HG02763 (cell line): Measurements from ENCODE around the gene RHBG.
"Not testable (repeated sequence)": the region's sequence is repeated elsewhere in the genome, so short reads cannot be mapped to it uniquely, and the experiment has no call there.

Experiments used
- ATAC-seq: cut with Tn5 transposase; IDR thresholded peaks from one replicate; pipeline ENCODE4 v1.9.1; 2021; ENCODE audit warnings: mild to moderate bottlenecking, moderate library complexity; ENCODE audit not compliant: unreplicated experiment

RHBG gene, protein sequence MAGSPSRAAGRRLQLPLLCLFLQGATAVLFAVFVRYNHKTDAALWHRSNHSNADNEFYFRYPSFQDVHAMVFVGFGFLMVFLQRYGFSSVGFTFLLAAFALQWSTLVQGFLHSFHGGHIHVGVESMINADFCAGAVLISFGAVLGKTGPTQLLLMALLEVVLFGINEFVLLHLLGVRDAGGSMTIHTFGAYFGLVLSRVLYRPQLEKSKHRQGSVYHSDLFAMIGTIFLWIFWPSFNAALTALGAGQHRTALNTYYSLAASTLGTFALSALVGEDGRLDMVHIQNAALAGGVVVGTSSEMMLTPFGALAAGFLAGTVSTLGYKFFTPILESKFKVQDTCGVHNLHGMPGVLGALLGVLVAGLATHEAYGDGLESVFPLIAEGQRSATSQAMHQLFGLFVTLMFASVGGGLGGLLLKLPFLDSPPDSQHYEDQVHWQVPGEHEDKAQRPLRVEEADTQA

DNA sequence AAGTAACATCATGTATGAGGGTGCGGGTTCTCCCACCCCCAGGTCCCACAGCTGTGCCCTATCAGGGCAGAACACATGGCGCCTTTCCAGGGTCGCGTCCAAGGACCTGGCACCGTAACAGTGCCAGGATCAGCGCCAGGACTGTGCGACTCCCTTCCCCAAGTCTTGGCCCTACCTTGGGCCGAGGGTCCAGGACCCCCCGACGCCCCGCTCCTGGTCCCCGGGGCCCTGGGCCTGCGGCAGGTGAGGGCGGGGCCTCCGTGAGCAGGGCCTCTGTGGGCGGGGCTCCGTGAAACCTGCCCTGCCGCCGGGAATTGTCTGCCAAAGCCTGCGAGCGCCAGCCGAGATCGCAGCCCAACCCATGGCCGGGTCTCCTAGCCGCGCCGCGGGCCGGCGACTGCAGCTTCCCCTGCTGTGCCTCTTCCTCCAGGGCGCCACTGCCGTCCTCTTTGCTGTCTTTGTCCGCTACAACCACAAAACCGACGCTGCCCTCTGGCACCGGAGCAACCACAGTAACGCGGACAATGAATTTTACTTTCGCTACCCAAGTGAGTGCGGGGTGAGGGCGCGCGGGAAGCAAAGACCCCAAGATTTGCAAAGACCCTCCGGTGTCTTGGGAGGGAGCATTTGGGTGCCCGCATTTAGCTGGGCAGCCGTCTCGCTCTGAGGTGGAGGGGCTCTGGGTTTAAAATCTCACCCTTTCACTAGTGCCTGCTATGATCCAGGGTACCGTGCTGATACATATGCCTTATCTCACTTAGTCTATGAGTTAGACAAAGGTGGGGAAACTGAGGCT lies at the start of gene RHBG:
TSS of gene RHBG (plus strand) at position 323 of the 796 bp plus-strand sequence. CDS start at position 362, 39 bp downstream.
- no peak for ATAC-seq

DNA sequence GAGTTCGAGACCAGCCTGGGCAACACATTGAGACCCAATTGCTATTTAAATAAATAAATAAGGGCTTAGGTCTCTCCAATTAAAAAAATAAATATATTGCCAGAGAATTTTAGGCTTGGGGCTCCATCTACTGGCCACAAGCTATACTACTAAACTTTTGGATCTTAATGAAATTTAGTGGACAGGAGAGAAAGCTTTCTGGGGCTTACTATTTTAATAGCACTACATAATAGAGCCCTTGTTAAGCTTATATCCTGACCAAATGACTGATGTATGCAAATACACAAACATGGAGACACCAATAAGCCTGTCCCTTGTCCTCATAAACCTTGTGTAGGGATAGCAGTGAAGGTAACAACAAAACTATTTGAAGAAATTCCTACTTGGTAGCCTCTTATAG lies 49.3 kb upstream of the RHBG start:
- no peak for ATAC-seq

DNA sequence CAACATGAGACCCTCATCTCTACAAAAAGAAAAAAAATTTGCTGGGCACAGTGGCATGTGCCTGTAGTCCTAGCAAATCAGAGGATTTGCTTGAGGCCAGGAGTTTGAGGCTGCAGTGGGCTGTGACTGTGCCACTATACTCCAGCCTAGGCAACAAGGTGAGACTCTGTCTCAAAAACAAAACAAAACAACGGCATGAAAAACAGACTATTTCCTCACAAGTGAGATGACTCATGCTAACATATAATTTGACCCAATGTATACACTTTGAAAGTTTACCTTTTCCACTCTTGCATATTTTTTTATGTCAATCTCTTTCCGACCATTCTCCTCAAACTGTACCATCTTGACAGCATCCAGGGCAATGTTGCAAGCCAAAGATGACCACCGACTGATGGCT lies 48.5 kb upstream of the RHBG start:
- no peak for ATAC-seq

DNA sequence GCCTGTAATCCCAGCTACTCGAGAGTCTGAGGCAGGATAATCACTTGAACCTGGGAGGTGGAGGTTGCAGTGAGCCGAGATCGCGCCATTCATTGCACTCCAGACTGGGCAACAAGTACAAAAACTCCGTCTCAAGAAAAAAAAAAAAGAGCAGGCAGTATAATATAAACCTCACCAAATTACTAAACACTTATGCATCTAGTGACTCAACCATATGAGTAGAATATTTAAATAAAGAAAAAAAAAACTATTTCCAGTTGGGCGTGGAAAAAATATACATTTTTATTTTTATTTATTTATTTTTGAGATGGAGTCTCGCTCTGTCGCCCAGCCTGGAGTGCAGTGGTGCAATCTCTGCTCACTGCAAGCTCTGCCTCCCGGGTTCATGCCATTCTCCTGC lies 45.8 kb upstream of the RHBG start:
- not testable (repeated sequence) for ATAC-seq

DNA sequence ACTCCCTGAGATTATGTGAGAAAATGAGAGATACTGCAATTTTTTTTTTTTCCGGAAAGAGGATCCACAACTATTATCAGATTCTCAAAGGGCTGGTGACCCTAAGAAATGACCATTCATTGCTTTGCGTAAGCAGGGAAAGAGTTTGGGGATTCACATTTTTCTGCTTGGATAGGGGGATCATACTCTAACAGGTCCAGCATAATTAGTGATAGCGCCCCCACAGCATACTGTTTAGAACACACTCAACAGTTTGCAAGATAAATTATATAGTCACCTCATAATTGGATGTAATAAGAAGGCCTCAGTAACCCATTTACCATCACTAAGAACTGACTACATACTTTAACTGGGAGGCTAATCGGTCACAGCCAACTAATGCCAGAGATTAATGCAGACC lies 32.8 kb upstream of the RHBG start:
- ATAC-seq: no peak

DNA sequence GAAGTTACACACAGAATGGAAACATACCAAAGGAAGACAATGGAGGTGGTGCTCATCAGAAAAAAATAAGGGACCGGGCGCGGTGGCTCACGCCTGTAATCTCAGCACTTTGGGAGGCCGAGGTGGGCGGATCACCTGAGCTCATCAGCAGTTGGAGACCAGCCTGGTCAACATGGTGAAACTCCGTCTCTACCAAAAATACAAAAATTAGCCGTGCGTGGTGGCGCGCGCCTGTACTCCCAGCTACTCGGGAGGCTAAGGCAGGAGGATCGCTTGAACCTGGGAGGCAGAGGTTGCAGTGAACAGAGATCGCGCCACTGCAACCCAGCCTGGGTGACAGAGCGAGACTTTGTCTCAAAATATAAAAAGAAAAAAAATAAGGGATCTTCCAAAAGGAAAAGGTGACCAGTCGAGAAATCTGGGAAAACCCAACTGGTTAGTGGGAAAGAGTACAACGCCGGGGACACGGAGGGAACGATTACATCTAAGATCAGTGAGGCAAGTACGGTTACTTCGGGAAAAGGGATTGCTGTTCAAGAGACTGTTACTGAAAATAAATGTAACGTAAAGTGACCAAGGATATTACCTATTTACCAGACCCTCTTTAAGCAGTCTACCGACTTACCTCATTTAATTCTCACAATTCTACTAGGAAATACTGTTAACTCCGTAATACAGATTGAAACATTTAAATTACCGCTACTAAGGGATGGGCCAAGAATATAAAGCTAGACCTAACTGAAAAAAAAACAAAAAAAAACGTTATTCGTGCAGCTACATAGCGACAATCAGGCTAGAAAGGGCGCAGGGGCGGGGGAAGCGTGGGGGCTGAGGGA lies 31.7 kb upstream of the RHBG start:
- no peak for ATAC-seq

DNA sequence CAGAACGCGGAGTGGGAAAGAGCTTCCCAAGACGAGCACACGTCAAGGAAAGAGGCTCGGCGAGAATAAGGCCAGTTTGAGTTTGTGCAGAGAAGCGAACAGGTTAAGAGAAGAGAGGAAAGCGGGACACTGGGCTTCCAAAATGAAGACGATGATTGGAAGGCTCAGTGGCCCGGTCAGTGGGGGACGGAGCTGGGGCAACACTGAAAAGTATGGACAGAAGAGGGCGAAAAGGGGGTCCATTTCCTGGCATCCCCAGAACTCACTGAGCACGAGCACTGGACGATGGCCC lies 31.2 kb upstream of the RHBG start:
- no peak for ATAC-seq

DNA sequence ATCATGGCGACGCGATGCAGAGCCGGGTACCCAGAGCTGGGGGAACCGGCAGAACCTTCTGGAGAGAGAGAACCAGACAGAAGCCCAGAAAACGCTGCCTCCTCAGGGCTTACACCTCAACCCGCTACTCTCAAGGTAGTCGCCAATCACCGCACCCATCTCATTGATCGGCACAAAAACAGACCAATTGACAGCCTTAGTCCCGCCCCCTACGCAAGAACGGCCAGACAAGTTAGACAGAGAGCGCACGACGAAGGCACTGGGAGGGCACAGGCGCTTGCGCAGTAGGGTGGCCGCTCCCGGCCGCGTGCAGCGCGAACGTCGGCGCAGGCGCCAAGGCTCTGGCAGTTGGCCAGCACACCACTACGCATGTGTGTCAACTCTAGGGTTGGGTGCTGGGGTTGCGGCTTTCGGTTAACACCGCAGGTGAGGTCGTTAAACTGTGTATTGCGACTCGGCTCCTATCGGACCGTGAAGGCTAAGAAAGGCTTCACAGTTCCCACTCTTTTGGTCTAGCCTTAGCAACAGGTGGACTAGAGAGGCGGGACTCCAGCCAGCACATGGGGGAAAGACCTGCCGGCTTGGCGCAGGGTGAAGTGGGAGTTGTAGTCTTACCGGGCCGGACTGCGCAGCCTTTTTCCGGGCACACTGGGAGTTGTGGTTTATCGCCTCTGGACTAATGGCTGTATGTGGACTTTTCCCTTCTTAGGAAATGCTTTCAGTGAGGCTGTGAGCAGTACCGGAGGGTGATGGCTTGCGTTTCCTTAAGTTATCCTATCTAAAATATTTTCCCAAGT lies 30.6 kb upstream of the RHBG start, which contains the start of the genes CCT3 and TSACC:
TSS of gene CCT3 (minus strand) at position 113 of the 797 bp plus-strand sequence. CDS start at position 5, 108 bp downstream.
TSS of gene TSACC (plus strand) at position 347 of the 797 bp plus-strand sequence. CDS start 1,232 bp downstream, outside the sequence.
- peak; percentile 92 for ATAC-seq

DNA sequence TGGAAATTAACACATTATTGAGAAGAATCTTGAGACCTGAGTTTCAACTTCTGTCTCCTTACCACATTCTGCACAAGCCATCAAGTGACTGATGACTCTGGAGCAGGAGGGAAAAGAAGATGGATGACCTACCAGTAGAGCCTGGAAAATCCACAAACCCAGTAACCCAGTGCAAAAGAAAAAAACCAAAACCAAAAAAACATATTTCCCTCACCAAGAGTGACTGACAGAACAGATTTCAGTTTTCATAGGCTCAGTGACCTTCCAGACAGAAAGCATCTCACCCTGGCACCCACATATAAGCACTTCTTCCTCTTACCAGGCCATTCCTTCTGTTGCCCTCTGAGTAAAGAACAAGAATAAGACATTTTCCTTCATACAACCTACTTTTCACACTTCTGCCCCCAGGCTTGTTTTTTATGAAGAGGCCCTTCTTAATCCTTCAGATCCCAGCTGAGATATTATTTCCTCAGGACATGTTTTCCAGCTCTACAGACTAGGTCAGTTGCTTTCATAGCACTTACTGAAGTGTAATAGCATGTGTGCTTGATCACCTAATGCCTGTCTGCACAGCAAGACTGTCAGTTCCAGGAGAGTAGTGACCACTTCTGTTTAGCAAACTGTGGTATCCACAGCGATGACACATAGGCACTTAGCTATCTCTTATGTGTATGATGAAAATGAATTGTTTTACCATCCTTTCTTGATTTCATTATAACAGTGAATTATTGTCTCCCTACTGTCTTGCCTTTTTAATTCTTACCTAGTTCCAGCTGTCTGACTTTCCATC lies 26.6 kb upstream of the RHBG start:
- no peak for ATAC-seq

DNA sequence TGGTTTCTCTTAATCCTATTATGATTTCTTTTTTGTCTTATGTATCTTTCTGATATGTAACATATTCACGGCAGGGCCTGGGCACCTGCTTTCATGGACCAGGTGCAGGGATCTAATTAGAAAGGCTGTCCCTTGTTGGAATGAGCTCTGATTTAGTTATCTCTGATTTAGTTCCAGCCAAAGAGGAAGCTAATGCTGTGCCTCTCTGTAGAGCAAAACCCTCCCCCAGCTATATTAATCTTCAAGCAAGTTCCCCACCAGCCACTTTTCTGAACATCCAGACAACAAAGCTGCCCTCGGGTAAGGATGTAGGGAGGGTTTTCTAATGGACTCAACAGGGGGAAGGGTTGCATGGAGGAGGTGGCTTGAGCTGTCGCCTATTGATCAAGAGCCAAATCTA lies 24.6 kb upstream of the RHBG start:
- ATAC-seq: no peak

DNA sequence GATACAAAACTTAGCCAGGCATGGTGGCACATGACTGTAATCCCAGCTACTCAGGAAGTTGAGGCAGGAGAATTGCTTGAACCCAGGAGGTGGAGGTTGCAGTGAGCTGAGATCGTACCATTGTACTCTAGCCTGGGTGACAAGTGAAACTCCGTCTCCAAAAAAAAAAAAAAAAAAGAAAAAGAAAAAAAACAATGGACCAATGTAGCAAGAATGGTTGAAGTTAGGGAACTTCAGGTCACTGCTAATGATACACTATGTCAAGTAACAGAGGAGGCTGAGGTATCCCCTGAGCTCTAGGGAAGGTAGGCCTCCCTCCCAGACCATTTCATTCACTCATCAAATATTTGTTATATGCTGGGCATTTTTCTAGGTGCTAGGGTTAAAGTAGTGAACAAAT lies 23.0 kb upstream of the RHBG start:
- ATAC-seq: not testable (repeated sequence)

DNA sequence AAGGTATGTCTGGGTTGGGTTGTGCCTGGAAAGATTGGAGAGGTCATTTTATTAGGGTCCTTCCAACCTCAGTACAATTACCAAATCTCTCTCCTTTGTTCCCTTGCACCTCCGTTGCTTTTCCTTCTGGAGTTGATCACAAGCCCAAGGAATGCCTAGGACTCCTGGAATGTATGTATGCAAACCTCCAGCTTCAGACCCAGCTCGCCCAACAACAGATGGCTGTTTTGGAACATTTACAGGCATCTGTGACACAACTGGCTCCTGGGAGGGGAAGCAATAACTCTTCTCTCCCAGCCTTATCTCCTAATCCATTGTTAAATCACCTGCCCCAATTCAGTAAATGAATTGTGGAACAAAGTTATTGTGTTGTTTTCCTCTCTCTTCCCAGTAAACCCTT lies 22.4 kb upstream of the RHBG start:
- ATAC-seq: no peak

DNA sequence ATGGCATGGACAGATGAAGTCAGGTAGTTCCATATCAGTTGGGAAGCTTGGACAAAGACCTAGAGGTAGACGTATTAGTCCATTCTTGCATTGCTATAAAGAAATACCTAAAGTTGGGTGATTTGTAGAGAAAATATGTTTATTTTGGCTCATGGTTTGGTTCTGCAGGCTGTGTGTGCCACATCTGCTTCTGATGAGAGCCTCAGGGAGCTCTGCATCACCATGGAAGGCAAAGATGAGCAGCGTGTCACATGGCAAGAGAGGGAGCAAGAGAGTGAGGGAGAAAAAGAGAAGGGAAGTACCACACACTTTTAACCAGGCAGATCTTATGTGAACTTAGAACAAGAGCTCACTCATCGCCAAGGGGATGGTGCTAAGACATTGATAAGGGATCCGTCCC lies 21.7 kb upstream of the RHBG start:
- no peak for ATAC-seq

DNA sequence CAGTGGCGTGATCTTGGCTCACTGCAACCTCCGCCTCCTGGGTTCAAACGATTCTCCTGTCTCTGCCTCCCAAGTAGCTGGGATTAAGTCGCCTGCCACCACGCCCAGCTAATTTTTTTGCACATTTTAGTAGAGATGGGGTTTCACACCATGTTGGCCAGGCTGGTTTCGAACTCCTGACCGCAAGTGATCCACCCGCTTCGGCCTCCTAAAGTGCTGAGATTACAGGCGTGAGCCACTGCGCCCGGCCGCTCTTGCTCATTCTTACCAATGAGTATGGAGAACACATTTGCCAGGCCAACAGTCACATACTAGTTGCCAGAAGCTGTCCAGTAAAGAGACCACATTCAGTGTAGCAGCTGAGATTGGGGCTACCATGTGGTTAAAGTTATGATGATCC lies 16.5 kb upstream of the RHBG start:
- not testable (repeated sequence) for ATAC-seq

DNA sequence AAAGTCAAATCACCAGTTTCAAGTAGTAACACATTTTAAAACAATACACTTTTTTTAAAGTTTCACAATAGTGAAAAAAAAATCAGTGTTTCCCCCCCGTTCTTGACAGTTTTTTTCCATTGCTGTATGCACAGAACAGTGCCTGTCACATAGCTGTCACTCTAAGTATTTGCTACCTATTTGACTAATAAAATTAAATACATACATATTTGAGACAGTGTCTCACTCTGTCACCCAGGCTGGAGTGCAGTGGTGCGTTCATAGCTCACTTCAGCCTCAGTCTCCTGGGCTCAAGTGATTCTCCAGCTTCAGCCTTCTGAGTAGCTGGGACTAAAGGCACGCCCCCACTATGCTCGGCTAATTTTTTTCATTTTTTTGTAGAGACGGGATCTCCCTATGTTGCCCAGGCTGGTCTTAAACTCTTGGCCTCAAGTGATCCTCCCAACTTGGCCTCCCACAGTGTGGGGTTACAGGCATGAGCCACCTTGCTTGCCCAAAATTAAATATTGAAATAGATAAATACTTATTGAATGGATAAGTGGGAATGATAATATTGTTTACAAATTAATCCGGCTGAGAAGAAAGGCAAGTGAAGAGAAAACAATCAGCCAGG lies 12.6 kb upstream of the RHBG start:
- ATAC-seq: no peak

DNA sequence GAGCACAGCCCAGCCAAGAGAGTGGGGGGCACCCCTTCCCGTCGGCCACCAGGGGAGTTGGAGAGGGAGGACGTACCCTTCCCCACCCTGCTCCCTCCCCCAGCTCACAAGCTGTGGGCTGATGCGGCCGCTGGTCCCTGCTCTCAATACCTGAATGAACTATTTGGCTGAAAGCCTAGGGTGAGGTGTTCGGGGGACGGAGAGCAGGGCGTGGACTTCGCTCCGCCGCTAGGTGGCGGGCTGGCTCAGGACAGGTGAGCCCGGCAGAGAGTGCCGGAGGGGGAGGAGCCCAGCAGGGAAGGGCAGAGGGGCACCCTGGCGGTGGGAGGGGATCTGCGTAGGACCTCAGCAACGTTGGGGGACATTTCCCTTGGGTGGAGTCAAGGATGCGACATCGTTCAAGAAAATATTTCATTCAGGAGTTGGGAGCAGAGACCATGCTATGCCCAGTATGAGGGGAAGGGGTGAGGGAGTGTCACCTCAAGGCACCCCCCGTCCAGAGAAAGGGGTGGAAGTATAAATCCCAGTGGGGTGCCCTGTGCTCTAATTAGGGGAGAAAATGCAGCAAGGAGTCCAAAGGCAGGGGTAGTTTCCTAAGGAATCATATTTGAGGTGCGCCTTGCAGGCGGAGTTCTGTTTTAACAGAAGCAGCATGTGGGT lies 12.0 kb upstream of the RHBG start:
- ATAC-seq: peak; percentile 58

DNA sequence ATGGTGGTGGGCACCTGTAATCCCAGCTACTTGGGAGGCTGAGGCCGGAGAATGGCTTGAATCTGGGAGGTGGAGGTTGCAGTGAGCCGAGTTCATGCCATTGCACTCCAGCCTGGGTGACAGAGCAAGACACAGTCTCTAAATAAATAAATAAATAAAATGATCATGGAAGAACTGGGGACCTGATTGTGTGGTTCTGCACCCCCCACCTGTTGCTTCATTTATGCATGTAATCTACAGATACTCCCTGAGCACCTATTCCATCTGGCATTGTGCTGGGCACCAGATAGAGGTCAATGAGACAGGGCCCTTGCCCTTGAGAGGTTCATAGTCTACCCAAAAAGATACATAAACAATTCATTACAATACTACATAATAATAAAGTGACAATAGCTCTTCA lies 11.0 kb upstream of the RHBG start:
- no peak for ATAC-seq

DNA sequence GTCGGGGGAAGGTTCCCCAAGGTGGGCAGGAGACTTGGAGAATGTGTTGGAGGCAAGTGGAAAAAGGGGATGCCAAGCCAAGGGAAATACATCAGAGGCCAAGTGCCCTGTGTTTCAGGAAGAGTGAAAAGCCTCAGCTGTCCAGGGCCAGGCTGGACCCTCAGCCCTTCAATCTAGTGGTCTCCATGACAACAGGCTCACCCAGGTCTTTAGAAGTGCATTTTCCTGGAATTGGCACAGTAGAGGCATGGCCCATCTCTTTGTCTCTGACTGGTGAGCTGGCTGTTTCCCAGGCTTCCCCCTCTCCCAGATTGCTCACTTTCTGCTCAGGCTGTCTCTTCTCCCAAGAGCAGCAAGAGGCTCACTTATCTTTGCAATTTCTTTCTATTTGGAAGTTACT lies 10.4 kb upstream of the RHBG start:
- no peak for ATAC-seq

DNA sequence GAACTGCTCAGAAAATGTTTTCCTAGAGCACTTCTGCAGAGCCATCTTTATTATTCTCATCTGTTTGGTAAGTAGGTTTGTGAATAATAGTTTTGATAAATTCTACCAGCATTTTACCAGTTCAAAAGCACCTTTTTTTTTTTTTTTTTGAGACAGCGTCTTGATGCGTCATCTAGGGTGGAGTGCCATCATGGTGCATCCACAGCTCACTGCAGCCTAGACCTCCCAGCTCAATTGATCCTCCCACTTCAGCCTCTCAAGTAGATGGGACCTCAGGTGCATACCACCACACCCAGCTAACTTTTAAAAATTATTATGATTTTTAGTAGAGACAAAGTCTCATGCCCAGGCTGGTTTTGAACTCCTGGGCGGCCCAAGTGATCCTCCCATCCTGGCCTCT lies 9.8 kb upstream of the RHBG start:
- no peak for ATAC-seq
